GM19023 (cell line): ENCODE results near the gene MAPK14.

Experiments used
- ATAC-seq: cut with Tn5 transposase; IDR thresholded peaks from one replicate; pipeline ENCODE4 v1.9.1; 2021; ENCODE audit warnings: mild to moderate bottlenecking, moderate library complexity; ENCODE audit not compliant: unreplicated experiment

The MAPK14 gene

DNA sequence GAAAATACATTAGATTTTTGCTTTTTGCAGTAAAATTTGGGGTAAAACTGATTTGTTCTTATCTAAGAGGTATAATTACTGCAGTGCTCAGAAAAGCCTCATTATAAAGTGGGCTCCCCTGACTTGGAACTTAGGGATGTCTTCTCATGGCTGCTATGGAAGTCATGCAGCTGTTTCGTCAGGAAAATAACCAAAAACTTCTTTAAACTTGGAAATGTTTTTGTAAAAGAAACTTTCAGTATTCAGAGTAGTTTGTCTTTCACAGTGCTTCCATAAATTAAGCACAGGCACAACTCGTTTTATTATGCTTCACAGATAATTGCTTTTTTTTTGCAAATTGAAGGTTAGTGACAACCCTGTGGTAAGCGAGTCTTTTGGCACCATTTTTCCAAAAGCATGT is 6.8 kb downstream of the MAPK14 start:
- no peak for ATAC-seq

DNA sequence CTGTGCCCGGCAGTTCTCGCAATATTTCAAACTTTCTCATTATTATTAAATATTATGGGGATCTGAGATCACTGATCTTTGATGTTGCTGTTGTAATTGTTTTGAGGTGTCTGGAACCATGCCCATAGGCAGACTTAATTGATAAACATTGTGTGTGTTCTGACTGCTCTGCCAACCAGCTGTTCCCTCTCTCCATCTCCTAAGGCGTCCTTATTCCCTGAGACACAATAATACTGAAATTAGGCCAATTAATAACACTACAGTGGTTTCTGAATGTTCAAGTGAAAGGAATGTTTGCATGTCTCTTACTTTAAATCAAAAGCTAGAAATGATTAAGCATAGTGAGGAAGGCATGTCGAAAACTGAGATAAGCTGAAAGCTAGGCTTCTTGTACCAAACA is 7.6 kb downstream of the MAPK14 start:
- no peak for ATAC-seq

DNA sequence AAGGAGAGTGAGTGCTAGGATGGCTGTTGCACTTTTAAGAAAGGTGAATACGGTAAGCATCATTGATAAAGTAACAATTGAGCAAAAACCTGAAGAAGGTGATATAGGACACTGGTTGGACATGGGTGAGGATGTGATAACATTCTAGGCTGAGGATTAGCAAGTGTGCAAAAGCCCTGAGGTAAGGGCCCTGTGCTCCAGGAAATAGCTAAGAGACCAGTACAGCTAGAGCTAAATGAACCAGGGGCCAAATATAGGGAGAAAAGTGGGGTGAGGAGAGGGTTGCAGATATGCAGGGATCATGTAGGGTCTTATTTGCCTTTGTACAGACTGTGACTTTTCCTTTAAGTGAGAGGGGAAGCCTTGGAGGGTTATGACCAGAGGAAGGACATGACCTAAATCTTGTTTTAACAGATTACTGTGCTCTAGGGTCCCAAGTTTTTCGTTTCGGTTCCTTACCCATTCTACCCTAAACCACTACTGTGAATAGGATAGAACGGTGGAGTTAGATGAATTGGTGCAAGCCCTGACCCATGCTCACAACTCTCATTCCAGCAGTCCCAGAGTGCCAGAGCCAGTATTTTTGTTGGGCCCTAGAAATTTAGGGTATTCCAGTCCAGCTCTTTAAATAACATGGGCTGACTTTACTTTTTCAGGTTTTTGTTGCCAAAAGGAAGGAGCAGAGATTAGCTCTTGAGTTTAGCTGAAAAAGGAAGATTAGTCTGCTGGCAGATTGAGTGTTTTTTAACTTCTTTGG is 10.7 kb downstream of the MAPK14 start:
- ATAC-seq = no peak

DNA sequence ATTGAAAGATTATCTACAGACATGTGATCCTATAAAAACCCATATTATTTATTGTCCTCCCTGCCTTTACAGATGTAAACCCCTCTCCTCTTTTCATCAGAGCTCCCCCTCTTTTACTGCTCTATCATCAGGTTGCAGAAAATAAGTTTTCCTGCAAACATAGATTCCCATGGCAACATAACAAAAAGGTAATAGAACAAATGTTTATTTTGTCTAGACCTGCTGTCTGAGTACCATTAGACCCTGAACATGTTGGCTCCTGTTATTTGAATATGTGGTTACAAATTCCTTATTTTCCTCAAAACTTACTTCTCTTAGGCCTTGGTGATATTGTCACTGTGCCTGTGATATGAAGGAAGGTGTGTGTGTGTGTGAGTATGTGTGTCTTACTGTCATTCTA is 11.5 kb downstream of the MAPK14 start:
- no peak for ATAC-seq

DNA sequence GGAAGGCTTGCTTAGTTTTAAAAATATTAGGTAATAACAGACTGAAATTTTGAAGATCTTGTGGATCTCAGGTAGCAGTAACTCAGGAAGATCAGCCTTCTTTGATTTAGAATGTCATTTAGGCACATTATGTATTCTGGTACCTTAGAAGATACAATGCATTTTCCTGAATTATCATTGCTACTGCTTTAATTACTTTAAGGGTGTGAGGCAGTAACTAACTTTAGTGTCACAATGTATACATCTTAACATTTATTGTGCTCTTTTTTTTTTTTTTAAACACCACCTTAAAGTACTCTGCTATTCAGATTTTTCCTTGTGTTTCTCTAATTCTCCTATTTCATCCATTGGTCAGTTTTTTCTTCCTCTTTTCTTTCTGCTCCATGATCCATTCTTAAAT is 13.3 kb downstream of the MAPK14 start:
- ATAC-seq = no peak

DNA sequence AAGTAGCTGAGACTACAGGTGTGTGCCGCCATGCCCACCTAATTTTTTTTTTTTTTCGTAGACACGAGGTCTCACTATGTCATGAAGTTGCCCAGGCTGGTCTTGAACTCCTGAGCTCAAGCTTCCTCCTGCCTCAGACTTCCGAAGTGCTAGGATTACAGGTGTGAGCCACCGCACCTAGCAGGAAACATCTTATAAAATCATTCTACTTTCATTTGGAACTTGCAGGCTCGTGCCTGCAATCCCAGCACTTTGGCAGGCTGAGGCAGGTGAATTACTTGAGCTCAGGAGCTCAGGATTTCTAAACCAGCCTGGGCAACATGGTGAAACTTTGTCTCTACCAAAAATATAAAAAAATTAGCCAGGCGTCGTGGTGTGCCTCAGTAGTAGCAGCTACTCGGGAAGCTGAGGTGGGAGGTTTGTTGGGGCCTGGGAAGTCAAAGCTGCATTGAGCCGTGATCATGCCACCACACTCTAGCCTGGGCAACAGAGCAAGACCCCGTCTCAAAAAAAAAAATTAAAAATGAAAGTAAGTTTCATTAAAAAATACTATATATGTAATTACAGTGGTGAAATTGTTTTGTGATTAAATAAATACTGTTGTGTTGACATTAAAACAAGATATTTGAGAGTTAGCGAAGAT is 15.1 kb downstream of the MAPK14 start:
- no peak for ATAC-seq

DNA sequence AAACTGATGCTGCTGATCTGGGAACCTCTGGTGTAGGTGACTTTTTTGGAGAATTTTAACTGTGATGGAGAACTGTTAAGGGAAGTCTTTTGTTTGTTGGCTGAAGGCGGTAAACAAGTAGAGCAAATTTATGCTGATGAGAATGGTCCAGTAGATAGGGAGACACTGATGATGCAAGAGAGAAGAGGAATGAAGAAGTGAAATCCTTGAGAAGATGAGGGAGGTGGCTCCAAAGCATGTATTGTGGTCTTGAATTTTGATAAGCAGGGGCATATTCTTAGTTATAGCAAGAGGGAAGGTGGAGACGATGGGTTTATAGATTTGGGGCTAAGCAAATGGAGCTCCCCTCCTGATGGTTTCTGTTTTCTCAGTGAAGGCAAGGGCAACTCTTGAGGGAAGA is 22.0 kb downstream of the MAPK14 start:
- ATAC-seq = no peak

DNA sequence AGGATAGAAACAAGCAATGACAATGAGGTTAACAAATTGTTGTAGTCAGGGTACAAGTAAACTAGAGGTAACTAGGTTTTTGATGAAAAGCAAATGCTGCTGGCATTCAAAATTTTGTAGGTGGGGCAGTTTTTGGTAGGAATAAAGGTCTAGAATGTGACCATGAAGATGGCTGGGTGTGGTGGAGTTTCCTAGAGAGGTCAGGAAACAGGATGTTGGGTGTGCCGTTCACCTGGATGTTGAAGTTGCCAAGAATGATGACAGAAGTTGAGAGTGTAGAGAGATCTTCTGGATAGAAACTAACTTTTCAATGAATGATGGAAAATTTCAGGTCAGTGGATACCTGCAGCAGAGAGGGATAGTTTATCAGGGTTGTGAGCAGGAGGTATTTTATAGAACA is 22.7 kb downstream of the MAPK14 start:
- ATAC-seq = no peak

DNA sequence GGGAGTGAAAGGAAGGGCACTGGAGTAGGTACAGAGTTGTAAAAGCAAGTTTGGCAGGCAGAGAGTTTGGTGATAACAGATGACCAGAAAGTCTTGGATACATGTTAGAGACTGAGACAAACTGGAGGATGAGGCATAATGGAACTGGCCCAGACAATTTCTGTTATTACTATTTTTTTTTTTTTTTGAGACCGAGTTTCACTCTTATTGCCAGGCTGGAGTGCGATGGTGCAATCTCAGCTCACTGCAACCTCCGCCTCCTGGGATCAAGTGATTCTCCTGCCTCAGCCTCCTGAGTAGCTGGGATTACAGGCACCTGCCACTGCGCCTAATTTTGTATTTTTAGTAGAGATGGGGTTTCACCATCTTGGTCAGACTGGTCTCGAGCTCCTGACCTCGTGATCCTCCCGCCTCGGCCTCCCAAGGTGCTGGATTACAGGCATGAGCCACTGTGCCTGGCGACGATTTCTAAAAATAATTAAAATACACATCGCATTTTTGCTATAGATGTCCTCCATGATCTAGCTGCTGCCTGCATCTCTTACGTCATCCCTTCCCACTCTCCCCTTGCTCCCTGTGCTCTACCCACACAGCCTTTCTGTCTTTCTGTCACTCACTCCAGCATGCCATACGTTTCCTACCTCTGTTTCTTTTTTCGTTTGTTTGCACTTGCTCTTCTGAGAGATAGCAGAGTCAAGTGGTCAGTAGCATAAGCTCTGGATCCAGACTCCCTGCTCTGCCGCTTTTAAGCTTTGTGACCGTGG is 23.5 kb downstream of the MAPK14 start:
- no peak for ATAC-seq

DNA sequence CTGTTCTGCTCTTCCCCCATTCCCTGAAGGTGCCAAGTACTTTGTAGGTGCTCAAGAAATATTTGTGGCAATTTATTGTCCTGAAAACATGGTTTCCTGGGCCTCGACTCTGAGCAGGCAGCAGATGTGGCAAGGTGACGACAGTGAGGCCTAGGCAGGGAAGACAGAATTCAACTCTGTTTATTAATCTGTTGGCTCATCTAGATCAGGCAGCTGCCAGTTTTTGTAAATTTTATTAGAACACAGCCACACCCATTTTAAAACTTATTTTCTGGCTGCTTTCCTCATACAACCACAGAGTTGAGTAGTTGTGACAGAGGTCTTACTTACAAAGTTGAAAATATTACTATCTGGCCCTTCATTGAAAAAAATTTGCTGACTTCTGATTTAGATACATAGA is 24.5 kb downstream of the MAPK14 start:
- ATAC-seq = no peak

DNA sequence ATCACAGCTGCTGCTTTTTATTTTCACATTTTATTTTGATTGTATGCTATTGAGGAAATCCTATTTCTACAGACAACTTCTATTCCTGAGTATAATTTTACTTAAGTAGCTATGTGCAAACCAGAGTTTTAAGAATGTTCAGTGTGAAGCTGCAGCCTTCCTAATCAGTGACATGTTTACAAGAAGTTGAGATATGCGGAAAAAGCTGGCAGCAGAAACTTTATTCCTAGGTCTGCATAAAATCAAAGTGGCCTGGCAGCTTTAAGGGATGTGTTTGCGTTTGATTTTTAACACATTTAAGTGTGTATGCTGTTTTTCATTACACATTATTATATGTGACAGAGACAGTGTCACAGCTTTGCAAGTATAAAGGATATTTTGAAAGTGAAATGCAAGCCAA is 26.3 kb downstream of the MAPK14 start:
- no peak for ATAC-seq

DNA sequence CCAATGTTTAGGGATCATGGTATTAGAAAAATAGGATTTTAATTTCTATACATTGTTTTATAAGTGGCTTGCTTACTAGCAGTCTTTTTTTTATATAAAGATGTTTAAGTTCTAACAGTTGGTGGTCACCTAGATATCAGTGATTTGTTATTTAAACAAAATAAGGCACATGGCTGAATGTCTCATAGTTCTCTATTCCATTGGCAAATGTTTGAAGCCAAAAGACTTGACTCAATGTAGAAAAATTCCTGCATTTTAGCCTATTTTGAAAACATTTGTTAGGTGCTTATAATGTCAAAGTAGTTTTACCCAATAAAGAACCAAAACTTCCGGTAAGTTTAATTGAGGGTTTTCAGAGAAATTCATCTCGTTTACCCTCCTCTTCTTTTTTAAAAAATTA is 26.8 kb downstream of the MAPK14 start:
- no peak for ATAC-seq

DNA sequence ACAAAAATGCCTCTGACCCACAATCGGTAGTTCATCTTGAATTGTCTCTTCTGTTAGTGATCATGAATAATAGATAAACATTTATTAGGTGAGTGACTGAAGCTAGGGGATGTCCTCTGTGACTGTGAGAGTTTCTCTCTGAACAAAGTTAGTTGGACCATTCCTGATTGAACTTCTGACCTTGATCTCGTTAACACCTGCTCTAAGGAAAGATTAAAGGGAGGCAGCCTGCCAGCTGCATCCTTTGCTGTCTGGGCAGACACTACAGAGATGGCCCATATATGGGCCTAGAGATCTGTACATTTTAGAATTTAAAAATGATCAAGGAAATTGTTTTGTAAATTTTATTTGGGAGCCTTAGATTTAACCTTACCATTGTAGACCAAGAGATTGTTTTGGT is 27.3 kb downstream of the MAPK14 start:
- no peak for ATAC-seq

DNA sequence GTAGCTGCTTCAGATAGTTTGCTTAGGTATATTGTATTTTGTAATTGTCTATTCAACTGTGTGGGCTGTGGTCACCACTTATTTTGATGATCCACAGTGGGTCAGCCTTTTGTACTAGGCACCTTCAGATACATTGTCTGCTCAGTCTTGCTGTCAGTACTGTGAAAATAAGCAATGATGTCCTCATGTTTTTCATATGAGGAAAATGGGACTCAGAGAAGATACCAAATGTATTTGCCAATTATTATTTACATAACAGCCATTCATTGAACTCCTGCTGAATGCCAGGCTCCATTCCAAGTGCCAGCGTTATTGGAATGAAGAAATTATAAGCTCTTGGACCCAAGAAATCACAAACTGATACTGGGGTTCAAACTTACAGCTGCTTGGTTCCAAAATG is 28.6 kb downstream of the MAPK14 start:
- ATAC-seq = no peak

DNA sequence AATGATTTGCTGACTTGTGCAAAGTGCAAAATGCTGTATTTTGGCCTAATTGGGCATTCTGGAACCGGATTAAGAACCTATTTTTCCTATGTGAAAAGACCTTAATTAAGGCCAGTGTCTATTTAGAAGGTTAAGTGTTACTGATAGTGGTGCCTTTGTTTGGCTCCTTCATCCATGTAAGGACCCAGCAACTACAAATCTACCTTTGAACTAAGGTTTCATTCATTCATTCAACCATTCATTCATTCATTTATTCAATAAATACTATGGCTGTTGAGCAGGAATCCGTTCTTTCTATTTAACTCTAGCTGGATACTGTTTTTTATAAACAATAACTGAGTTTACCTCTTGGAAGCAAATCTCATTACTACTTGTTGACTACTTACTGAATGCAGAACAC is 33.6 kb downstream of the MAPK14 start:
- ATAC-seq = no peak

DNA sequence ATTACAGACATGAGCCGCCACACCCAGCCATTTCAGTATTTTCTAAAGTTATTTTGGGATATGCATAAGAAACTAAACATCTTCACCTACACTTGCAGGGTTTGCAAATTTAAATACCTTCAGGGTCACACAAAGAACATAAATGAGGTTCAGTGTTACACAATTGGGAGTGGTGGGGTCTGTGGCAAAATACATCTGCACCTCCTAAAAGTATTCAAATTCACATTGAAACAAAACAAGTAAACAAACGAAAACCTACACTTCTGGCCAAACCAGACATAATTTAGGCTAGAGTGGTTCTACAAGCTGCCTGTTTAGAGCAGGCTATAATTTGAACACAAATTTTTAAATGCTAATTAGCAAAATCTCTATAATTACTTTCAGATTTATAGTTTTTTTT is 34.6 kb downstream of the MAPK14 start:
- no peak for ATAC-seq

DNA sequence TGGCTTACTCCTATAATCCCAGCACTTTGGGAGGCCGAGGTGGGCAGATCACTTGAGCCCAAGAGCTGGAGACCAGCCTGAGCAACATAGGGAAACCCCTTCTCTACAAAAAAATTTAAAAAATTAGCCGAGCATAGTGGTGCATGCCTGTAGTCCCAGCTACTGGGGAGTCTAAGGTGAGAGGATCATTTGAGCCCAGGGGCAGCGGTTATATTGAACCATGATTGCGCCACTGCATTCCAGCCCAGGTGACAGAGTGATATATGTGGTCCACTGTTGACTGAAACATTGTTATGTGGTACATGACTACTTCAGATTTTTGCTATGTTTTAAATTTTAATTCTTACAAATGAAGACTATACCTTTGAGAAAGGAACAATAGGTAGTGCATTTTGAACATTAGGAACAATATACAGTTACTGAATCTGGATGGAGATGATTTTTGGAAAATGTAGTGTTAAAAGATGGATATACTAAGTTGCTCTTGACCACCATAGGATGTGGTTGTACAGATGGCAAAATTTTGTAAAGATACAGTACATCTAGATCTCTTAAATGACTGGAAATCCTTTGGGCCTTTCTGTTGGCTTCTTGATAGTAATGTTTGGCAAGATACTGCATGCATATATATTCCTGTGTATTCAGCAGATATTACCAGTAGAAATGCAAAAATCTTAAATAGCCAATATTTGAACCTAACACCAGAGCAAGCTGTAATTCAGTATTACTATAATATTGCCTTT is 35.9 kb downstream of the MAPK14 start:
- ATAC-seq = no peak

DNA sequence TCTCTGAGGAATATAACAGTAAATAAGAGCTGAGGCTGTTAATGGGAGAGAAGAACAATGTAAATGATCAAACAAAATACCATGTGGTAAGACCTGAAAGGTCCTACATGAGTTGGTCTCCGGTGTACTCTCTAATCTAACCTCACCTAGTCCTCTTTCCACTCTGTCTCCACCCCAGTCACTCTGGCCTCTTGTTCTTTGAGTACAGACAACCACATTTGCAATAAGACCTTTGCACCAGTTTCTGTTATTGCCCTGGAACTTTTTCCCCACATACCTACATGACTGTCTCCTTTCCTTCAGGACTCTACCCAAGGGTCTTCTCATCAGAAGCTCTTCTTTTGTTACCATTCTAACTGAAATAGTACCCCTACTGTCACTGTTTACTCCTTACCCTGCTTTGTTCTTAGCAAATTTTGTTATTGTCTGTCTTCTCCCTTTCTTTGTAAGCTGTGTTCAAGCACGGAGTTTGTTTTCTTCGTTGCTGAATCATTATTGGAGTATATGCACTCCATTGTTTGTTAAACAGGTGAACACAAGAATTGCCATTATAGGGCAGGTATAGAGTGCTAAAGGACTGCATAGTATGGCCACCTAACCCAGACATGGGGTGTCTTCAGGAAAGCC is 37.3 kb downstream of the MAPK14 start:
- ATAC-seq = no peak

DNA sequence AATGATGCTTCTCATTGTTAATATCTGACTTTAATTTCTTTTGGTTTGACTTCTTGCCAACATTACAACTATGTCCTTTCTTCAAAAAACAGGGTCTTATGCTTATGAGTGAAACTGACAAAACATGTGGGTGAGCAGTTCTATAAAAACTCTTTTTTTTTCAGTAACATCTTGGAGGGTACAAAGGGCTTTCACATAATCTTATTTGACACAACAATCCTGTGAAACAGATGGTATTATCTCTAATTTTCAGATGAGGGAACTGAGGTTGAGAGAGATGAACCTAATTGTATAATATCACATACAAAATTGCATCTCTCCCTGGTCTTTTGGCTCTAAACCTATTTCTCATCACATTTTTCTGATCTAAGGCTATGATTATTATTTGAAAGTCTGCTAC is 38.3 kb downstream of the MAPK14 start:
- no peak for ATAC-seq

DNA sequence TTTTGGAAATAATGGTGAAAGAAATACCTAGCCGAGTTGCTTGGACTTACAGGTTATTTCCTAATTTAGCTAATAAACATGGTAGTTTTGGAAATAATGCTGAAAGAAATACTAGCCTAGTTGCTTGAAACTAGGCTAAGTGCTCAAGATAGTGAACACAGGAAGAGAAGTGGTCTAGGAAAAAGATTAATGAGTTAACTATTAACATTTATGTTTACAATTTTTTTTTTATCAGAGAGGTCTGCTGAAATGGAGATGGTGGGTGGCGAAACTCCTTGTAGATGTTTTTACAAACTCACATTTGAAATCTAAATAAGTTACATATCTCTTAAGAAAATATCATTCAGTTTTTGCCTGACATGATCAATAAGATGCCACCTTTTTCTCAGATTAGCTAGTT is 39.2 kb downstream of the MAPK14 start:
- no peak for ATAC-seq
